ENCODE results near the gene SPAG9. TPM values are rescaled to one million over a fixed set of nuclear protein-coding genes. Genes with fewer than 3 reads are reported as not detected.

SPAG9 gene
- polyA plus RNA-seq, 4 donors = 86.2 to 109 (median 105) TPM

DNA sequence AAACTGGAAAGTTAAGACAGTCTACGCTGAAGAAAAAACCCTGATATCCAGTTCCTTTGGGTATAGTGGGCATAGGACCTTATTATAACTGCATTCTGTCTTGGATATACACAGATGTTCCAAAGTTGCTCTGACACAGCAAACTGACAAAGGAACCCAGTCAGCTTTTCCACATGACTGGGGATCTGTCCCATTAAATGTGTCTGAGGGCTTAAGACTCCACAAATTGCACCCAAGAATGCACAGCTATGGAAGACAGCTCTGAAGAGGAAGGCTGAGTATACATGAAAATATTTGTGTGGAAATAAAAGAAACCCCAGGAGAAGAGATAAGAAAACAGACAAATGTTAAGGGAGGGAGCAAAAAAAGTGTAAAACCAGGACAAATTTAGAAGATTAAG, 114.1 kb downstream of the SPAG9 start:
- DNase-seq (ENCODE audit: low read depth in 4 of 4, low spot score in 3 of 4) = no peak

DNA sequence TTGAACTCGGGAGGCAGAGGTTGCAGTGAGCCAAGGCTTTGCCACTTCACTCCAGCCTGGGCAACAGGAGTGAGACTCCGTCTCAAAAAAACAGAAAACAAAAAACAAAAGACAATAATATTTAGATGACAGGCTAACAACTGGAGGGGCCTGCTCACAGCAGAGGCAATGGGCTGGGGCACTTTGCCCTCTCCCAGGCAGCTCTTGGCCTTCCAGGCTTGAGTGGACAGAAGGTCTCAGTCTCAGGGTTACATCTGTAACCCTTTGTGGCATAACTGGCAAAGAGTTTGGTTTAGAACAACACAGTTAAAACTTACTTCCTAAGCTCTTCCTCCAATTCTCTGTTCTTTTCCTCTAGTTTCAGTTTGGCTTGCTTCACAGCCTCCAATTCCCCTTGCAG, 114.9 kb downstream of the SPAG9 start:
- DNase-seq (ENCODE audit: low read depth in 4 of 4, low spot score in 3 of 4) = no peak

- DNase-seq (ENCODE audit: low read depth in 4 of 4, low spot score in 3 of 4) = no peak
Observed at GRCh38 chr17:51004249-51004648, 116.4 kb downstream of the SPAG9 start.

DNA sequence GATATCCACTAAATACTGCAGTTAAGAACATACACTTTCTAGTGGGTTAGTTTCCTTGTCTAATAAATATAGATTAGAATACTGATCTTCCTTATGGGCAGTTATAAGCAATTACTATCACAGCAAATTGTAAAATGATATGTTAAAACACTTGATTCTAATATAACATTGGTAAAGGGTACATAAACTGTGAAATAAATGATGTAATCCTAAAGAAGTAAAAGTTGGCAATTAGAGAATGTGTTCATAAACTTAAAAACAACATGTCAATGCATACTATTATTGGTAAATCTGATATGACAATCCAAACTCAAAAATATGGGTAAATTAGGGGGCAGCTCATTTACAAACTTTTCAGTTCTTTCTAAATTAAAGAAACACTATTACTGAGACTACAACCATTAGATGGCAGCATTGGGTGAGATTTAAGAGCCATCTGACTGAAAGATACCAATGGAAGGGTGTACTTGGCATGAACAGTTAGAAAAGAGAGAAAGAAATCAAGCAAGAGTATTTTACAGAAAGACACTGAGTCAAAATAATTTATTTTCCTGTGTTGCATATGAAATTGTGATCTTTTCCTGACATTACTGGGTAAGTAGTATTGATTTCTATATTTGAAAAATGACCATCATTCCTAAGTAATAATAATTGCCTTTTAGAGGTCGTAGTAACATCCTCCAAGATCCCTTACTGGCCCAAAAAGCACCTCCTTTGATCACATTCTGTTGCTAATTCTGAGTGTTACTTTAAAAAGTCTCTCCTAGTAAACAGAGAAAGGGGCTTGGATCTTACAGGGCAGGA, 119.6 kb downstream of the SPAG9 start:
- DNase-seq (ENCODE audit: low read depth in 4 of 4, low spot score in 3 of 4) = peak; percentile 37 to 61 (median 47)

GRCh38 chr17:50995668-50996067, 125.0 kb downstream of the SPAG9 start:
- no peak for DNase-seq (ENCODE audit: low read depth in 4 of 4, low spot score in 3 of 4)

GRCh38 chr17:50993544-50993943, 127.1 kb downstream of the SPAG9 start:
- DNase-seq (ENCODE audit: low read depth in 4 of 4, low spot score in 3 of 4) = no peak

DNA sequence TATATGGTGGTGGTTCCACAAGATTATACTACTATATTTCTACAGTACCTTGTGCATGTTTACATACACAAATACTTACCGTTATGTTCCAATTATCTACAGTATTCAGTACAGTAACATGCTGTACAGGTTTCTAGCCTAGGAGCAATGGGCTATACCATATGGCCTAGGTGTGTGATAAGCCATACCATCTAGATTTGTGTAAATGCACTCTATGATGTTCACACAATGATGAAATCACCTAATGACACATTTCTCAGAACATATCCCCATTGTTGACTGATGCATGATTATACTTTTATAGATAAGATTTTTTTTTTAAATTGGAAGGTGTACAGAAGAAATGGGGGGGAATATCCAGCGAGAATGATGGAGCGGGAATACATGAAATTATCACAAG, 131.5 kb downstream of the SPAG9 start:
- DNase-seq (ENCODE audit: low read depth in 4 of 4, low spot score in 3 of 4) = no peak

DNA sequence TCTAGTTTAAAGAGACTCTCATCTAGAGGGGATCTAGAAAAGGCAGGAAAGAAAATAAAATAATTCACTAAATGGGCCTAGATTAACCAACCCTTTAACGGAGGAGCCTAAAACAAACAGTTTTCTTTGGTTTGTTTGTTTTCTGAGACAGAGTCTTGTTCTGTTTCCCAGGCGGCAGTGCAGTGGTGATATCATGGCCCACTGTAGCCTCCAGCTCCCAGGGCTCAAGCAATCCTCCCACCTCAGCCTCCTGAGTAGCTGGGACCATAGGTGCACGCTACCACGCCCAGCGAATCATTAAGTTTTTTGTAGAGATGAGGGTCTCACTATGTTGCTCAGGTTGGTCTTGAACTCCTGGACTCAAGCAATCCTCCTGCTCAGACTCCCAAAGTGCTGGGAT, 132.2 kb downstream of the SPAG9 start:
- no peak for DNase-seq (ENCODE audit: low read depth in 4 of 4, low spot score in 3 of 4)

- no peak for DNase-seq (ENCODE audit: low read depth in 4 of 4, low spot score in 3 of 4)
Observed at GRCh38 chr17:50986989-50987660, 133.5 kb downstream of the SPAG9 start.

DNA sequence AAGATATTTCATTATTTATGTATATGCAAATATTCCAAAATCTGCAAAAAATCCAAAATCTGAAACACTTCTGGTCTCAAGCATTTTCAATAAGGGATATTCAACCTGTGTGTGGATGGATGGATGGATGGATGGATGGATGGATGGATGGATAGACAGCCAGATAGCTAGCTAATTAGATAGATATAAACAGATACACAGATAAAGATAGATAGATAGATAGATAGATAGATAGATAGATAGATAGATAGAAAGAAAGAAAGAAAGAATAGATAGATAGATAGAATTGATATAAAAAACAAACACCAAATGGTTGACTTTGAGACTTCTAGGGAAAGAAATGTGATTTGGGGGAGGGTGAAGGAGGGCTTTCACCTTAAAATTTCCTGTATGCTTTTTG, 139.4 kb downstream of the SPAG9 start:
- DNase-seq (ENCODE audit: low read depth in 4 of 4, low spot score in 3 of 4) = no peak

DNA sequence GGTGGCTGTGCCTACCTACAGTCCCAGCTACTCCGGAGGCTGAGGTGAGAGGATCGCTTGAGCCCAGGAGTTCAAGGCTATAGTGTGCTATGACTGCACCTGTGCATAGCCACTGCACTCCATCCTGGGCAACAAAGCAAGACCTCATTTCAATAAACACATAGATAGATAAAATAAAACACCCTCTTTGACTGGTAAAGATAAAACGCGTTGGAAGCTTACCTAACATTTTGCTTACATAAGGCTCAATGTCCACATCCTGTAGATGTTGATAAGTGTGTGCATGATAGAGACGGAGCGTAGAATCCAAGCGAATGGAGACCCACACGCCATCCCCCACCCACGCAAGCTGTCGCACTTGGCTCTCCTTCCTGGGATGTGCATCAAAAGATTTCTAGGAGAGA, 141.1 kb downstream of the SPAG9 start:
- DNase-seq (ENCODE audit: low read depth in 4 of 4, low spot score in 3 of 4) = no peak

GRCh38 chr17:50977487-50978159, 143.0 kb downstream of the SPAG9 start:
- no peak for DNase-seq (ENCODE audit: low read depth in 4 of 4, low spot score in 3 of 4)

DNA sequence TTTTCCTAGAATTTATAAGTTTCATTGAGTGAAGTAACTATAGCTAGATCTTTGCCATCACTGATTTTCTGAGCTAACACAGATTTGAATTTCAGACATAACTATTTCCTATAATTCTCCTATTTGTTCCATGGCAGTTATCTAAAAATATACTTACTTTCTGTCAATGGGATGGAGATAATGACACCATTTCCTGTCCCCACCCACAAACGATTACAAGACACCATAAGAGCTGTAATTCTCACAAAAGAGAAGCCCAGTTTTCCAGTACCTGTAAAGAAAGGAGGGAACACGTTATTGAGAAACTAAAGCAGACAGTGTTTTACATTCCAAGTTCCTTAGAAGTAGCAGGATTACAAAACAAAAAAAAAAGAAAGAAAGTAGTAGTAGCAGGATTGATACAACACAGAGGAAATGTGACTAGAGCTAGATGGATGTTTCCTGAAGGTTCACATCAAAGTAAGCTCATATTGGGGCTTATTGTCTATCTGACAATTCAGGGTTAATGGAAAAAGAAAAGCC, 143.7 kb downstream of the SPAG9 start:
- DNase-seq (ENCODE audit: low read depth in 4 of 4, low spot score in 3 of 4) = no peak

DNA sequence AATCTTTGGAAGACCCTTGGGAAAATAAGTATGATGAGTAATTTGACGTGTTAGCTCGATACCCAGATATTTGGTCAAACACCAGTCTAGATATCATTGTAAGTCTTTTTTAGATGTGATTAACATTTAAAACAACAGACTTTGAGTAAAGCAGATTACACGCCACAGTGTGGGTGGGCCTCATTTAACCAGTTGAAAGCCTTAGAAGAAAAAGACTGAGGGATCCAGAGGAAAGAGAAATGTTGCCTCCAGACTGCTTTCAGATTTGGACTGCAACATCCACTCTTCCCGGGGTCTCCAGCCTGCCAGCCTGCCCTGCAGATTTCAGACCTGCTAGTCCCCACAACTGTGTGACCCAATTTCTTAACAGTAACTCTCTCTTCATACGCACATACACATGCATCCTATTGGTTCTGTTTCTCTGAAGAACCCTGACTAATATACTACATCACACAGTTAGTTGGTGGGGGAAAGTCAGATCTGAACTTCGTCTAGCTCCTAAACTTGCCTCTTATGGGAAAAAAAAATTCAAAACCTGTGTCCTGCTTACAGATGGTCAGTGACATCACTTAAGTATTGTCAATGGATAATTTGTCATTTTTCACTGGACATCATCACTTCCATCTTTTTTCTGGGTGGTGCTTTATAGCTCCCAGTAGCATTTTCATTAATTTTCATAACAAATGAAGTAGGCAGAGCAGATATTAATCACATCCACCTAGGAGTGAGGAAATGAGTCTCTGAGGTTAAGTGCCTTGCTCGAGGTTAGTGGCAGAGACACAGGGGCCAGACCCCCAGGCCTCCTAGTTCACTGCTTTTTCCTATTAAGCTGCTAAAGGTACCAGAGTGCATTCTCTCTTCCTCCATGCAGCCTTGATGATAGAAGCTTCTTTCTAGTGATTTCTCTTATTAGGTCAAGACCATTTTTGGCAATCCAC, 146.8 kb downstream of the SPAG9 start:
- DNase-seq (ENCODE audit: low read depth in 4 of 4, low spot score in 3 of 4) = no peak

GRCh38 chr17:50972577-50972976, 148.1 kb downstream of the SPAG9 start:
- no peak for DNase-seq (ENCODE audit: low read depth in 4 of 4, low spot score in 3 of 4)

- no peak for DNase-seq (ENCODE audit: low read depth in 4 of 4, low spot score in 3 of 4)
Observed at GRCh38 chr17:50967795-50968194, 152.9 kb downstream of the SPAG9 start.

- DNase-seq (ENCODE audit: low read depth in 4 of 4, low spot score in 3 of 4) = no peak
Observed at GRCh38 chr17:50966163-50966666, 154.5 kb downstream of the SPAG9 start.

- DNase-seq (ENCODE audit: low read depth in 4 of 4, low spot score in 3 of 4) = no peak
Observed at GRCh38 chr17:50963139-50963538, 157.5 kb downstream of the SPAG9 start.

GRCh38 chr17:50961282-50962220, 159.1 kb downstream of the SPAG9 start:
- no peak for DNase-seq (ENCODE audit: low read depth in 4 of 4, low spot score in 3 of 4)

Data from right renal pelvis (tissue), 4 donors.